GM13977 (cell line): ENCODE measurements around the gene LHFPL6.

Source experiments
- DNase-seq: peaks from one replicate; pipeline ENCODE4 v3.0.0; 2012; ENCODE audit warnings: low spot score
- in situ Hi-C: fragments of 300-500 bp; cut with MboI; formaldehyde crosslinking; loops from one replicate; pipeline ENCODE4 v1.12.0; 2022; ENCODE audit warnings: low sequenced_read_pairs, low pct_unique_long_range_greater_than_20kb, mixed read lengths, inconsistent platforms; ENCODE audit not compliant: unreplicated experiment
- TF ChIP-seq, protein P1 (sequence below): IDR thresholded peaks from 2 replicates; pipeline ENCODE4 v1.5.1; 2012; ENCODE audit warnings: mild to moderate bottlenecking, control low read depth; ENCODE audit not compliant: insufficient read depth; ENCODE audit errors: extremely low read depth, missing control alignments

LHFPL6 gene

DNA sequence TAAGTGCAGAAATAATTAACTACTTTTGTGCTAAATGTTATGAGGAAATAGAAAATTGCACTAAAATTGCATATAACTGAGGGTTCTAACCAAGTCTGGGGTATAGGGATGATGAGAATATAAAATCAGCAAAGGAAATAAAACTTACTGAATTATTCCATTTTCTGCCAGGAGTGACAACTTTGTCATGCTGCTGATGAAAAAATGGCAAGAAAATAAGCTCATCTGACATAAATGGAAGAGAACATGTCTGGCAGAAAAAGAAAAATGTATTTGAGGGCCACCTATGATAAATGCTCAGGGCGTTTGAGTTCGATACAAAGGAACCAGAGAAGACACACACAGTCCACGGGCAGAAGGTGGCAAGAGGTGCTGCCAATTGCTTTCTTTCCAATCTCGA is 78.2 kb downstream of the LHFPL6 start:
- in situ Hi-C loops: no loop called here
- no peak for DNase-seq
- TF ChIP-seq, protein P1, sequence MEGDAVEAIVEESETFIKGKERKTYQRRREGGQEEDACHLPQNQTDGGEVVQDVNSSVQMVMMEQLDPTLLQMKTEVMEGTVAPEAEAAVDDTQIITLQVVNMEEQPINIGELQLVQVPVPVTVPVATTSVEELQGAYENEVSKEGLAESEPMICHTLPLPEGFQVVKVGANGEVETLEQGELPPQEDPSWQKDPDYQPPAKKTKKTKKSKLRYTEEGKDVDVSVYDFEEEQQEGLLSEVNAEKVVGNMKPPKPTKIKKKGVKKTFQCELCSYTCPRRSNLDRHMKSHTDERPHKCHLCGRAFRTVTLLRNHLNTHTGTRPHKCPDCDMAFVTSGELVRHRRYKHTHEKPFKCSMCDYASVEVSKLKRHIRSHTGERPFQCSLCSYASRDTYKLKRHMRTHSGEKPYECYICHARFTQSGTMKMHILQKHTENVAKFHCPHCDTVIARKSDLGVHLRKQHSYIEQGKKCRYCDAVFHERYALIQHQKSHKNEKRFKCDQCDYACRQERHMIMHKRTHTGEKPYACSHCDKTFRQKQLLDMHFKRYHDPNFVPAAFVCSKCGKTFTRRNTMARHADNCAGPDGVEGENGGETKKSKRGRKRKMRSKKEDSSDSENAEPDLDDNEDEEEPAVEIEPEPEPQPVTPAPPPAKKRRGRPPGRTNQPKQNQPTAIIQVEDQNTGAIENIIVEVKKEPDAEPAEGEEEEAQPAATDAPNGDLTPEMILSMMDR: no peak

GRCh38 chr13:39522329-39522728 is 80.7 kb downstream of the LHFPL6 start:
- TF ChIP-seq, protein P1: no peak
- in situ Hi-C loops: no loop called here
- DNase-seq: no peak

- in situ Hi-C loops: no loop called here
- TF ChIP-seq, protein P1: no peak
- DNase-seq: no peak
These were observed 81.3 kb downstream of the LHFPL6 start for GRCh38 chr13:39521701-39522100.

- no peak for DNase-seq
- in situ Hi-C loops: no loop called here
- TF ChIP-seq, protein P1: no peak
These were observed 86.9 kb downstream of the LHFPL6 start for GRCh38 chr13:39516096-39516495.

DNA sequence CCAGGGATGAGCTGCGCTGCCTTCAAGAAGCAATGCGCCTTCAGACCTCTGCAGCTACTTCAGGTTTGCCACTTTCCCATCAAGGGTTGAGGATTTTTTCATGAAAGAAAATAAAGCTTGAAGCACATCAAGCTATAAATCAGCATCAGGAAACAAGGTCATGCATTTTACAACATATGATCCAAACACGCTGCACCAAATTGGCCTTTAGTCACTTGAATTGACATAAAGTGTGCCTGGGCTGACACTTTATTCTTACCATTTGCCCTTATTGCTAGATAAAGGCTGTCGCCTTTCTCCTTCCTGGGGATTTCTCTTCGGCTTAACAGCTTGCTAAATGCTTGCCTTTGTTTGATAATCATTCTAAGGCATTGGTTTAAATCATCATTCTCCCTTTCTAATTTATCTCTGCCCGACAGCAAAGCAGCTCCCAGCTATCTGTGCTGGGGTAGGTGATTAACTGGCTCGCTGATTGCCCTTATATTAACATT is 87.7 kb downstream of the LHFPL6 start:
- in situ Hi-C loops: no loop called here
- TF ChIP-seq, protein P1: no peak
- no peak for DNase-seq

DNA sequence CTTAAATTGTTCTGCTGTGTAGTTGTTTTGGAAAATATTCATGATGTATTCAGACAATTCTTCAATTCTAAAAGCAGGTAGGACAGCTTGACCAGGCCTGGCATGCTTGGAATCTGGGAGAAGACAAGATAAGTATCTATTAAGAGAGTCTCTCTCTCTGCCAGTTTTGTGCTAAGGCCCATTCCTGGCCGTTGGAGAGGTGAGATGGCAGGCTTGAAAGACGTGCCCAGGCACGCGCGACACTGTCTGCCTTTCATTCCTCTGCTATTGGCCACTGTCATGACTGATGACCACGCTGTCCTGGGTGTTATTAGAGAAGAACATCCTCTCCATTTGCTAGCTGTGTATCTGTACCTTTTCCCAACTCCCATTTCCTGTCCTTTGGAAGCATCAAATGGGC is 90.3 kb downstream of the LHFPL6 start:
- no peak for DNase-seq
- TF ChIP-seq, protein P1: no peak
- in situ Hi-C loops: no loop called here

DNA sequence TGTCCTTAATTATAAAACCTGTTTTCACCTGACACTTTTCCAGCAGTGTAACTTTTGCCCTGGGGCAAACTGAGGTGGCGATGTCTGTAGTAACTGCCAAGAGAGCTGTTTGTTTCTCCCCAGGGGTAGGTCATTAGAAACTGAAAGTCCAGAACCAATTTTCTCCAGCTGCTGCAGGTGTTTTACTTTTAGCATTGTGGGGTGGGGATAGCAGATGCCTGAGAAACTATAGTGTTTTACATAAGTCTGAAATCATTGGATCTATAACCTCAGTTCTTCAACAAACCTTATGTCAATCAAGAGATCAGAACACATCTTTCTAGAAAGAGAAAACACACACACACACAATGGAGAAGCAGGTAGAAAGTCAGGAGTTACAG is 92.7 kb downstream of the LHFPL6 start:
- in situ Hi-C loops: no loop called here
- TF ChIP-seq, protein P1: no peak
- no peak for DNase-seq
